HEK293 (cell line): ENCODE data around the gene TXN2.

Experiments
- CTCF ChIA-PET: fragments of 350-600 bp; formaldehyde crosslinking; extraction: SDS; loops from one replicate; lab custom pipeline; 2021; ENCODE audit warnings: antibody characterized with exemption; lab: Yijun Ruan, JAX
- POLR2A ChIA-PET: fragments of 300-600 bp; formaldehyde crosslinking; extraction: SDS; loops from one replicate; lab custom pipeline; 2020; ENCODE audit warnings: antibody characterized with exemption, inconsistent platforms; lab: Yijun Ruan, JAX
- H3K27ac ChIP-seq: fragments of 200-500 bp; sonication (Bioruptor generic); 2 replicates; pipeline ENCODE4 v1.5.1; 2014; ENCODE audit warnings: low read depth, low read length, control low read depth, inconsistent platforms; ENCODE audit errors: extremely low read depth
- H3K36me3 ChIP-seq, 2 experiments: fragments of 200-500 bp in 1 of 2; sonication (Bioruptor generic) in 1 of 2; 1 replicate in 1 of 2; 2 replicates in 1 of 2; pipeline ENCODE4 v1.5.1; 2014 to 2017; ENCODE audit warnings: inconsistent platforms in 2 of 2, low read length in 2 of 2; ENCODE audit not compliant: control insufficient read depth in 2 of 2, insufficient read depth in 1 of 2
- H3K4me1 ChIP-seq: fragments of 200-500 bp; sonication (Bioruptor generic); 2 replicates; pipeline ENCODE4 v1.5.1; 2014; ENCODE audit warnings: mild to moderate bottlenecking, low read length, inconsistent platforms; ENCODE audit not compliant: control insufficient read depth, insufficient read depth
- H3K4me3 ChIP-seq: 2 replicates; pipeline ENCODE4 v1.5.1; 2011; ENCODE audit warnings: low read depth, mild to moderate bottlenecking, control low read depth, low read length, moderate library complexity
- H3K9me3 ChIP-seq: fragments of 200-500 bp; sonication (Bioruptor generic); 2 replicates; pipeline ENCODE4 v1.5.1; 2014; ENCODE audit warnings: low read depth, low read length, inconsistent platforms; ENCODE audit not compliant: control insufficient read depth, insufficient read depth
- BCL11A ChIP-seq: fragments of 450-650 bp; formaldehyde crosslinking; IDR thresholded peaks from 2 replicates; pipeline ENCODE4 v1.5.1; 2016; ENCODE audit warnings: low read depth, missing biosample characterization, missing genetic modification characterization
- BCL11B ChIP-seq: fragments of 450-650 bp; formaldehyde crosslinking; IDR thresholded peaks from 2 replicates; pipeline ENCODE4 v1.5.1; 2016; ENCODE audit warnings: low read depth, missing biosample characterization, missing genetic modification characterization
- FEZF1 ChIP-seq: fragments of 450-650 bp; formaldehyde crosslinking; IDR thresholded peaks from 2 replicates; pipeline ENCODE4 v1.5.1; 2016; ENCODE audit warnings: missing biosample characterization, missing genetic modification characterization
- GLI2 ChIP-seq: fragments of 450-650 bp; formaldehyde crosslinking; IDR thresholded peaks from 2 replicates; pipeline ENCODE4; 2017; ENCODE audit warnings: missing biosample characterization, missing genetic modification characterization, low read depth, borderline replicate concordance
- GLI4 ChIP-seq: fragments of 450-650 bp; formaldehyde crosslinking; IDR thresholded peaks from 2 replicates; pipeline ENCODE4 v1.5.1; 2016; ENCODE audit warnings: missing biosample characterization, missing genetic modification characterization
- PBX3 ChIP-seq: sonication (generic); formaldehyde crosslinking; IDR thresholded peaks from 2 replicates; pipeline ENCODE4 v1.8.1; 2022; ENCODE audit warnings: mild to moderate bottlenecking, moderate library complexity, missing genetic modification reagents
- SP7 ChIP-seq: fragments of 450-650 bp; formaldehyde crosslinking; IDR thresholded peaks from 2 replicates; pipeline ENCODE4 v1.5.1; 2016; ENCODE audit warnings: missing biosample characterization, missing genetic modification characterization
- YY1 ChIP-seq: fragments of 450-650 bp; formaldehyde crosslinking; IDR thresholded peaks from 2 replicates; pipeline ENCODE4 v1.5.1; 2018; ENCODE audit warnings: missing biosample characterization, missing genetic modification characterization
- ZBTB8A ChIP-seq: fragments of 450-650 bp; formaldehyde crosslinking; IDR thresholded peaks from 2 replicates; pipeline ENCODE4 v1.5.1; 2016; ENCODE audit warnings: missing biosample characterization, missing genetic modification characterization
- ZNF169 ChIP-seq: fragments of 450-650 bp; formaldehyde crosslinking; IDR thresholded peaks from 2 replicates; pipeline ENCODE4 v1.5.1; 2016; ENCODE audit warnings: missing biosample characterization, missing genetic modification characterization
- ZNF175 ChIP-seq: fragments of 450-650 bp; formaldehyde crosslinking; IDR thresholded peaks from 2 replicates; pipeline ENCODE4 v1.5.1; 2016; ENCODE audit warnings: missing biosample characterization, missing genetic modification characterization
- ZNF221 ChIP-seq: fragments of 450-650 bp; formaldehyde crosslinking; IDR thresholded peaks from 2 replicates; pipeline ENCODE4 v1.5.1; 2017; ENCODE audit warnings: missing biosample characterization, missing genetic modification characterization, borderline replicate concordance
- ZNF274 ChIP-seq, 2 experiments: fragments of 200-500 bp in 1 of 2; fragments of 450-650 bp in 1 of 2; sonication (Bioruptor generic) in 1 of 2; formaldehyde crosslinking in 1 of 2; IDR thresholded peaks; 2 replicates each; pipeline versions ENCODE4 v1.5.1 to v1.6.1; 2014 to 2016; ENCODE audit warnings: borderline replicate concordance in 1 of 2, inconsistent platforms in 1 of 2, low read length in 1 of 2, missing biosample characterization in 1 of 2, missing genetic modification characterization in 1 of 2
- ZNF311 ChIP-seq: fragments of 450-650 bp; formaldehyde crosslinking; IDR thresholded peaks from 2 replicates; pipeline ENCODE4 v1.5.1; 2017; ENCODE audit warnings: missing biosample characterization, missing genetic modification characterization, borderline replicate concordance
- ZNF335 ChIP-seq: fragments of 450-650 bp; formaldehyde crosslinking; conservative IDR thresholded peaks from 2 replicates; pipeline ENCODE4 v1.5.1; 2016; ENCODE audit warnings: missing biosample characterization, missing genetic modification characterization
- ZNF350 ChIP-seq: fragments of 450-650 bp; formaldehyde crosslinking; IDR thresholded peaks from 2 replicates; pipeline ENCODE4 v1.5.0; 2017; ENCODE audit warnings: missing biosample characterization, mild to moderate bottlenecking, missing genetic modification characterization
- ZNF37A ChIP-seq: fragments of 450-650 bp; IDR thresholded peaks from 2 replicates; pipeline ENCODE4 v1.5.1; 2018; ENCODE audit warnings: missing biosample characterization, missing genetic modification characterization
- ZNF514 ChIP-seq: fragments of 450-650 bp; formaldehyde crosslinking; IDR thresholded peaks from 2 replicates; pipeline ENCODE4 v1.5.1; 2016; ENCODE audit warnings: missing biosample characterization, missing genetic modification characterization
- ZNF621 ChIP-seq: fragments of 450-650 bp; formaldehyde crosslinking; IDR thresholded peaks from 2 replicates; pipeline ENCODE4 v1.5.1; 2017; ENCODE audit warnings: missing biosample characterization, missing genetic modification characterization
- ZNF658 ChIP-seq: fragments of 450-650 bp; formaldehyde crosslinking; IDR thresholded peaks from 2 replicates; pipeline ENCODE4; 2016; ENCODE audit warnings: missing biosample characterization, missing genetic modification characterization
- ZNF664 ChIP-seq: fragments of 450-650 bp; formaldehyde crosslinking; IDR thresholded peaks from 2 replicates; pipeline ENCODE4 v1.5.1; 2016; ENCODE audit warnings: missing biosample characterization, missing genetic modification characterization
- ZNF76 ChIP-seq: fragments of 450-650 bp; formaldehyde crosslinking; IDR thresholded peaks from 2 replicates; pipeline ENCODE4; 2016; ENCODE audit warnings: low read depth, missing biosample characterization, missing genetic modification characterization, borderline replicate concordance
- ZNF837 ChIP-seq: fragments of 450-650 bp; formaldehyde crosslinking; IDR thresholded peaks from 2 replicates; pipeline ENCODE4 v1.5.1; 2016; ENCODE audit warnings: missing biosample characterization, missing genetic modification characterization
- ZXDB ChIP-seq: fragments of 450-650 bp; formaldehyde crosslinking; IDR thresholded peaks from 2 replicates; pipeline ENCODE4 v1.5.1; 2016; ENCODE audit warnings: missing biosample characterization, missing genetic modification characterization

TXN2 gene

DNA sequence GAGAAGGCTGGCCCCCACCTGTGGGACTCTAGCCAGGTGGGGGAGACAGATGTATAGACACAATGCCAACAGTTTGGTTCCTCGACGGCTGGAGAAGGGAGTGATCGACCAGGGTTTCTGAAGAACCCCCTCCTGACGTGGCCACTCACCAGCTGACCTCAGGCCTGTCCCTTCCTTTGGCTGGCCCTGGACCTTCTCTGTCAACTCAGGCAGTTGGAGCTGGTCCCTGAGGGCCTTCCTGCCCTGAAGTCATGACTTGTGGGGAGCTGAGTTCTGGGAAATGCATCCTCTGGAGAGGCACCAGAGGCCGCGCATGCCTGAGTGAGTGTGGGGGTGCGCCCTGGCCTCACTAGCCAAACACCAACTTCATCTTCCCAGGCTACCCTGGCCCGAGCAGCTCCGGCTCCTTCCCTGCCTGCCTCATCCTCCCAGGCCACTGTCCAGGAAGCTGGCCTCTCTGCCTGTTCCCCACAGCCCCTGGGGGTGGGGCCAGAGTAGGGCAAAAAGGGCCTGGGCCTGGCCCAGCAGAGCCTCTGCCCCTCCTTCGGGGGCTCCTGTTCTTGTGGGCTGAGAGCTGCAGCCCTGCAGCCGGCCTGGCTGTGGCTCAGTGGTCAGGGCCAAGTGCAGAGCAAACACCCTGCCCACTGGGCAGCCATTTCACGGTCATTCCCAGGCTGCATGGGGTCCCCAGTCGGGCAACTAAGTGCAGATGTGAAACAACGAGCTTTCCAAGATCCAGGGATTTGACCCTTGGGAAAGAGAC lies 23.6 kb downstream of the TXN2 start (continued):
- no peak for TF ChIP-seq ZNF169
- no peak for TF ChIP-seq ZNF514
- TF ChIP-seq ZNF658 (tag by site-specific recombination): no peak

GRCh38 chr22:36456464-36456845 lies 25.0 kb downstream of the TXN2 start:
- ChIA-PET CTCF (interaction anchor here (0.7 to 1.7 kb wide), 3 partner anchors 9 to 840 kb away, joined by 3 to 6 read pairs (median 3); no protein-coding TSS in a partner anchor), POLR2A (interaction anchor here (1.0 to 1.3 kb wide), 2 partner anchors 9 to 11 kb away, joined by 3 to 4 read pairs; no protein-coding TSS in a partner anchor)
- TF ChIP-seq ZNF76 (tag by site-specific recombination) (no peak), BCL11A (tag by site-specific recombination) (no peak), ZNF274 (IDR thresholded peaks at IDR 0.05; ENCODE audit: low read length) (no peak), ZNF274 (tag by site-specific recombination; IDR thresholded peaks at IDR 0.05; ENCODE audit: borderline replicate concordance) (no peak), PBX3 (CRISPR knock-in tag) (no peak), ZNF37A (tag by site-specific recombination) (no peak), ZNF311 (tag by site-specific recombination) (no peak), BCL11B (tag by site-specific recombination) (no peak), ZBTB8A (no peak), SP7 (tag by site-specific recombination) (no peak), GLI2 (tag by site-specific recombination) (no peak), YY1 (no peak), ZNF621 (tag by site-specific recombination) (no peak), FEZF1 (tag by site-specific recombination) (no peak), ZXDB (tag by site-specific recombination) (no peak), ZNF175 (no peak), ZNF350 (no peak), GLI4 (no peak)
- H3K36me3 ChIP-seq: no peaks in the 10 kb centered on the region
- H3K9me3 ChIP-seq: no peaks in the 10 kb centered on the region
- no peak overlapping the region for H3K27ac ChIP-seq
- no peak overlapping the region for H3K4me3 ChIP-seq
- peaks cover 12% of the 10 kb centered on the region for H3K4me1 ChIP-seq

DNA sequence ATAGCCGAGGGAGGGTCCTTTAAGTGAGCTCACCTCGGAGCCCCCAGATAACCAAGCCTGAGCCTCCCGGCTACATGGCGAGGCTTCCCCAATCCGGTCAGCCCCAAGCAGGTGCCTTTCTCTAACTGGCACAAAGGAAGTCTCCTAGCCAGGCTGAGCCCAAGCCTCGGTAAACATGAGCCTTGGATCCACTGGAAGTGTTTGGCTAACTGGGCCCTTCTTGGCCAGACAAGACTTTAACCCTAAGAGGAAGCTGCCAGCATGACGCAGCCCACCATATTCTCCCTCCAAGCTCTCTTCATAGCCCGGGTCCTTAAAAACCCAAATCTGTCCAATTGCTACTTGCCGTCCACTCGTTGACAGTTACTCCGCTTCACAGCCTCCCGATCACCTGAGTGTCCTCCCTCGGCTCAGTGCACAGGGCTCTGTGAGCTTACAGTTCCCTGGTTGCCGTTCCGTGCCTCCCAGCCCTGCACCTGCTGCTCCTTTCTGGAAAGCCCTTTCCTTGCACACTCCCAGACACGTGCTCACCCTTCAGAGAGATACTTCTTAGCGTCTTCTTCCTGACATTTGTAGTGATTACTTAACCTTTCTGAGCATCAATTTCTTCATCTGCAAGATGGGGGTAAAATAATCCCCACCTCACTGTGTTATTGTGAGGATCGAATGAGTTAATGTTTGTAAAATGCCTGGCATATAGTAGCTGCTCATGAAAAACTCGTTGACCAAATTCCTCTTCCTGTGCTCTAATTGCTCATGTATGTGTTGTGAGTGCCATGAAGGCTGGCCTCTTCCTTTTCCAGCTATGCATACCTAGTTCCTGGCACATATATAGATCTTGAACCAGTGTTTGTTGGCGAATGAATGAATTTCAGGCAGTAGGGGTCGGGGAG lies 25.6 kb downstream of the TXN2 start:
- Histone ChIP-seq H3K36me3 (no peaks in the 10 kb centered on the region), H3K4me1 (peaks cover 13% of the 10 kb centered on the region), H3K27ac (peak overlapping the region; percentile 63), H3K4me3 (peak overlapping the region; percentile 26), H3K9me3 (no peaks in the 10 kb centered on the region)
- POLR2A ChIA-PET: interaction anchor here (0.5 to 2.3 kb wide), 7 partner anchors 10 to 1992 kb away, joined by 3 to 13 read pairs (median 4); partner anchors contain the start of genes MYH9 and TXN2
- peak; percentile 99 for TF ChIP-seq ZNF664 (tag by site-specific recombination)
- TF ChIP-seq BCL11B (tag by site-specific recombination): no peak
- TF ChIP-seq ZNF335: peak; percentile 27
- no peak for TF ChIP-seq ZNF837
- no peak for TF ChIP-seq ZNF221
- CTCF ChIA-PET: interaction anchor here (0.7 to 1.7 kb wide), 7 partner anchors 9 to 839 kb away, joined by 3 to 6 read pairs (median 3); no protein-coding TSS in a partner anchor
